H1 (cell line): Measurements from ENCODE around the gene LAMTOR5. TPM values are rescaled to one million over a fixed set of nuclear protein-coding genes. Genes with fewer than 3 reads are reported as not detected.

Source experiments
- ATF3 ChIP-seq: IDR thresholded peaks from 2 replicates; pipeline ENCODE4 v1.6.1; 2011; ENCODE audit warnings: low read depth, mild to moderate bottlenecking, low read length; ENCODE audit not compliant: insufficient read depth
- CHD1 ChIP-seq: IDR thresholded peaks from 2 replicates; pipeline ENCODE4 v1.6.1; 2012; ENCODE audit warnings: low read depth, low read length, improper control_type of control experiment
- FOSL1 ChIP-seq: IDR thresholded peaks from 2 replicates; pipeline ENCODE4 v1.6.1; 2011; ENCODE audit warnings: mild to moderate bottlenecking, low read depth, low read length, moderate library complexity; ENCODE audit not compliant: insufficient read depth
- KDM4A ChIP-seq: IDR thresholded peaks from one replicate; pipeline ENCODE4 v1.7.1; 2012; ENCODE audit warnings: low read depth, mild to moderate bottlenecking, moderate library complexity, low read length, inconsistent platforms; ENCODE audit not compliant: severe bottlenecking
- NRF1 ChIP-seq: IDR thresholded peaks from 2 replicates; pipeline ENCODE4 v1.6.1; 2011; ENCODE audit warnings: mild to moderate bottlenecking, low read depth, low read length, improper control_type of control experiment
- PHF8 ChIP-seq: fragments of 200-600 bp; sonication (generic); conservative IDR thresholded peaks from 2 replicates; pipeline ENCODE4 v1.7.1; 2012; ENCODE audit warnings: low read depth, mild to moderate bottlenecking, inconsistent platforms, low read length, moderate library complexity
- SIN3A ChIP-seq, 2 experiments: IDR thresholded peaks in 1 of 2; conservative IDR thresholded peaks in 1 of 2; 2 replicates each; pipeline ENCODE4 v1.6.1; 2011 to 2012; ENCODE audit warnings: low read length in 2 of 2, improper control_type of control experiment in 1 of 2, low read depth in 1 of 2, mild to moderate bottlenecking in 1 of 2
- polyA plus RNA-seq, 7 experiments: library from polyadenylated mRNA; depleted of rRNA in 3 of 7; stranded (reverse) in 5 of 7; unstranded in 2 of 7; fragments of >200 nt in 5 of 7; fragments of 200-250 nt in 2 of 7; gene quantifications; 1 replicate in 5 of 7; 2 replicates in 1 of 7; 4 replicates in 1 of 7; pipeline versions ENCODE4 v1.2.1 to v1.2.3, GENCODE V29; 2011 to 2013; ENCODE audit warnings: missing spikeins in 2 of 7, mixed read lengths in 2 of 7
- total RNA-seq: library from RNA; stranded (reverse); fragmentation: NEBNext Ultra II Directional; extraction: Animal tissue kit (Norgen Biotek cat#: 25700); gene quantifications from 2 replicates; pipeline ENCODE4 v1.2.1, GENCODE V29; 2021

LAMTOR5 gene
- total and polyA plus RNA-seq, 2 of the 8 experiments (the other 6 are each of a cell fraction or from before 2014, with no cell fraction given): 84.4 to 297 TPM

GRCh38 chr1:110356379-110356778, 51.1 kb downstream of the LAMTOR5 start (continued):
- TF ChIP-seq ATF3 (no peak), CHD1 (no peak), NRF1 (no peak), SIN3A (conservative IDR thresholded peaks at IDR 0.05 in 1 of 2, IDR thresholded peaks at IDR 0.05 in 1 of 2; ENCODE audit: low read depth in 1 of 2, low read length in 2 of 2) (no peak), KDM4A (no peak), PHF8 (no peak), FOSL1 (no peak)
